GM20000 (cell line): ENCODE data around the gene ZPLD1.

Source experiments
- DNase-seq: peaks from one replicate; pipeline ENCODE4 v3.0.0; 2012; ENCODE audit warnings: low spot score
- TF ChIP-seq, protein P1 (sequence below): IDR thresholded peaks from 2 replicates; pipeline ENCODE4 v1.5.1; 2012; ENCODE audit warnings: mild to moderate bottlenecking, control low read depth; ENCODE audit errors: extremely low read depth, missing control alignments

The ZPLD1 gene

GRCh38 chr3:102474207-102474606 is 39.4 kb downstream of the ZPLD1 start:
- TF ChIP-seq, protein P1, sequence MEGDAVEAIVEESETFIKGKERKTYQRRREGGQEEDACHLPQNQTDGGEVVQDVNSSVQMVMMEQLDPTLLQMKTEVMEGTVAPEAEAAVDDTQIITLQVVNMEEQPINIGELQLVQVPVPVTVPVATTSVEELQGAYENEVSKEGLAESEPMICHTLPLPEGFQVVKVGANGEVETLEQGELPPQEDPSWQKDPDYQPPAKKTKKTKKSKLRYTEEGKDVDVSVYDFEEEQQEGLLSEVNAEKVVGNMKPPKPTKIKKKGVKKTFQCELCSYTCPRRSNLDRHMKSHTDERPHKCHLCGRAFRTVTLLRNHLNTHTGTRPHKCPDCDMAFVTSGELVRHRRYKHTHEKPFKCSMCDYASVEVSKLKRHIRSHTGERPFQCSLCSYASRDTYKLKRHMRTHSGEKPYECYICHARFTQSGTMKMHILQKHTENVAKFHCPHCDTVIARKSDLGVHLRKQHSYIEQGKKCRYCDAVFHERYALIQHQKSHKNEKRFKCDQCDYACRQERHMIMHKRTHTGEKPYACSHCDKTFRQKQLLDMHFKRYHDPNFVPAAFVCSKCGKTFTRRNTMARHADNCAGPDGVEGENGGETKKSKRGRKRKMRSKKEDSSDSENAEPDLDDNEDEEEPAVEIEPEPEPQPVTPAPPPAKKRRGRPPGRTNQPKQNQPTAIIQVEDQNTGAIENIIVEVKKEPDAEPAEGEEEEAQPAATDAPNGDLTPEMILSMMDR = no peak

GRCh38 chr3:102476198-102476597 is 41.4 kb downstream of the ZPLD1 start:
- TF ChIP-seq, protein P1 = no peak
- DNase-seq = no peak

More at GRCh38 chr3:102474207-102474606, 39.4 kb downstream of the ZPLD1 start:
- DNase-seq = no peak

DNA sequence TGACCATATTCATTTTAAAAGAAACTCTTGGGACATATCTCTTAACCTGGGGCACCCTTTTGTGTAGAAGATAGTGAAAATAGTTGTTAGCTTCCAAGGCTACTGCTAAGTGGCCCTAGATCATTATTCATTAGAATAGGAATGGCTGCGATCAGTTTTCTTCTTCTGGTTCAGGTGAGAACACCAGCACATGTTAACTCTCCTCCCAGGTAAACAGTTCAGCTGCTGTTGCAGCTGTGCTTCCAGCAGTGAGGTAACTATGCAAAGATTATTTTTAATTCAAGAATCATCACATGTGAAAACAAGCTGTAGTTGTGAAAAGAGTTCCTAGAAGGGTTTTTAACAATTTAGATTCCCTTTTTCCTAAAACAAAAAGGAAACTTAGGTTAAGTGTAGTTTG is 43.3 kb downstream of the ZPLD1 start:
- TF ChIP-seq, protein P1 = no peak
- DNase-seq = no peak

- TF ChIP-seq, protein P1 = no peak
Observed at GRCh38 chr3:102480139-102480538, 45.3 kb downstream of the ZPLD1 start.

GRCh38 chr3:102481050-102481449 is 46.2 kb downstream of the ZPLD1 start:
- TF ChIP-seq, protein P1 = no peak
- no peak for DNase-seq

More at GRCh38 chr3:102480139-102480538, 45.3 kb downstream of the ZPLD1 start:
- no peak for DNase-seq

DNA sequence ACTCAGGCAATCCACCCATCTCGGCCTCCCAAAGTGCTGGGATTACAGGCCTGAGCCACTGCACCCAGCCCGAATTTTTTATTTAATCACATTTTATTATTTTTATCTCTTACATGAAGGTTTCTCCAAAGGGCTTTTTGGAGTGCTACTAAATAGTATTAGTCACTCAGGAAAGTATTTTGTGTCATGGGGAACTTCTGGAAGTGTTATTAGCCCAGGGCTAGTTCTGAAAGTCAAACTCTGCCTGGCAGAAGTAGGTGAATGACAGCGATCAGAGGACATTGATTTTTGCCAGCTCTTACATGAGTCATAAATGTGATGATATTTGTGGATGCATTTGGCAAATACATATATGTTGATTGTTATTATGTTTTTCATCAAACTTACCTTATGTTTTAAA is 48.7 kb downstream of the ZPLD1 start:
- TF ChIP-seq, protein P1 = no peak
- DNase-seq = no peak

DNA sequence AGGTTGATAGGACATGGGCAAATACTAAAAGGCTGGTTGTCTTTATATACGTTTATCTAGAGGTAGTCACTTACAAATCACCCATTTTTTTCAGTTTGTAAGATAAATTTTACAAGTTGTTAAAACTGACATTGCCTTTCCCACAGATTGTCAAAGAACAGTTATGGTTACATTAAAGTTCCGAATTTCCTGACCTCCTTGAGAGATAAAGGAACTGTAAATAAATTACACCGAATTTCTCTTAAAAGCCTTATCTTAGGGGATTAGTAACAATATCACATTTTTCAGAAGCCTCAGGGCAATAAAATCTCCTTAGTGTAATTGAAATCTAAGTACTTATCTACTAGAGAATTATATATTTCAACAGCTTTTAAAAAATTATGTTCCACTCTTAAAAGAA is 49.5 kb downstream of the ZPLD1 start:
- TF ChIP-seq, protein P1 = no peak
- DNase-seq = no peak
